Measurements from ENCODE around the gene ZNF555.
"Not testable (repeated sequence)": the region's sequence is repeated elsewhere in the genome, so short reads cannot be mapped to it uniquely, and the experiment has no call there.

ZNF555 gene

GRCh38 chr19:2840794-2841791, at the start of gene ZNF555:
Gene ZNF555 (plus strand): TSS chr19:2841475. CDS start chr19:2841573, 98 bp downstream.
- peak; percentile 65 for TF ChIP-seq CTCF (conservative IDR thresholded peaks at IDR 0.05)
- H3K27ac ChIP-seq: peak within 1 kb of the TSS; percentile 88

DNA sequence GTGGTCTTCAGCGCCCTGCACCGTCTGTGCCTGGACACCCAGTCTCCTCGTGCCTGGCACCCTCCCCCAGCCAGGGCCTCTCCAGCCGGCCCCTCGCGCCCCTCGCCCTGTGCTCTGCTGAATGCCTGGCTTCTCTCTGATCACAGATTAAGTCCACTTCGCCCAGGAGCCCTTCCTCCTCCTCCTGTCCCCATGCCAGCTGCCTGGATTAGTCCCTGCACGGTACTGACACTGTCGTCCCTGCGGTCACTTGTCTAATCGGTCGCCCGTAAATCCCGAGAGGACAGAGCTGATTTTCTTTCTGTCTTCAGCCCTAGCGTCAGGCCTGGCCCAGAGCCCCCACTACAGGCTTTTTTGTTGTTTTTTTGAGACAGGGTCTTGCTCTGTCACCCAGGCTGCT, 49.4 kb upstream of the ZNF555 start:
- TF ChIP-seq CTCF (conservative IDR thresholded peaks at IDR 0.05): no peak
- no peak overlapping the region for H3K27ac ChIP-seq

GRCh38 chr19:2792666-2793065, 48.6 kb upstream of the ZNF555 start:
- H3K27ac ChIP-seq: not testable (repeated sequence)

- TF ChIP-seq CTCF (conservative IDR thresholded peaks at IDR 0.05): no peak
- no peak overlapping the region for H3K27ac ChIP-seq
Observed at GRCh38 chr19:2793126-2793525, 48.1 kb upstream of the ZNF555 start.

GRCh38 chr19:2793577-2793976, 47.7 kb upstream of the ZNF555 start:
- no peak for TF ChIP-seq CTCF (conservative IDR thresholded peaks at IDR 0.05)
- H3K27ac ChIP-seq: peak overlapping the region; percentile 90

DNA sequence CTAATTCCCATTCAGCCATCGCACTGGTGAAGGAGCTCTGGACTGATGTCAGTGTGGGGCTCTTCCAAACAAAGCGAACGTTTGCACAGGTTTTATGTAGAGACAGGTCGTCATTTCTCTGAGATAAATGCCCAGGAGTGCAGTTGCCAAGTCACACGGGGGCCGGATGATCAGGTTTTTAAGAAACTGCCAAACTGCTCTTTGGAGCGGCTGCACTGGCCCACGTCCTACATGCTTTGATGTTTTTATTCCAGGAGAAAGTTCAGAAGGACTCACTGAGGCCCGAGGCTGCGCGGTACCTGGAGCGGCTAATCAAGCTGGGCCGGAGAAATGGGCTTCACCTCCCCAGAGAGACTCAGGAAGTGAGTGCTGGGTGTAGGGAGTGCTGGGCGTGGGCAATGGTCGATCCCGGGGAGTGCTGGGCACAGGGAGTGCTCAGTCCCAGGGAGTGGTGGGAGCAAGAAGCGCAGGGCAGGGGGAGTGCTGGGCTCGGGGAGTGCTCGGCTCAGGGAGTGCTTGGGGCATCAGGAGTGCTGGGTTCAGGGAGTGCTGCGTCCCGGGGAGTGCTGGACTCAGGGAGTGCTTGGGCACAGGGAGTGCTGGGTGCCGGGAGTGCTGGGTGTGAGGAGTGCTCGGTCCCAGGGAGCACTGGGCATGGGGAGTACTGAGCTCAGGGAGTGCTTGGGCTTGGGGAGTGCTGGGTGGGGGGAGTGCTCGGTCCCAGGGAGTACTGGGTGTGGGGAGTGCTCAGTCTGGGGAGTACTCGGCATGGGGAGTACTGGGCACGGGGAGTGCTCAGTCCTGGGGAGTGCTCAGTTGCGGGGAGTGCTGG, 45.2 kb upstream of the ZNF555 start:
- no peak for TF ChIP-seq CTCF (conservative IDR thresholded peaks at IDR 0.05)
- H3K27ac ChIP-seq: peak overlapping the region; percentile 90

DNA sequence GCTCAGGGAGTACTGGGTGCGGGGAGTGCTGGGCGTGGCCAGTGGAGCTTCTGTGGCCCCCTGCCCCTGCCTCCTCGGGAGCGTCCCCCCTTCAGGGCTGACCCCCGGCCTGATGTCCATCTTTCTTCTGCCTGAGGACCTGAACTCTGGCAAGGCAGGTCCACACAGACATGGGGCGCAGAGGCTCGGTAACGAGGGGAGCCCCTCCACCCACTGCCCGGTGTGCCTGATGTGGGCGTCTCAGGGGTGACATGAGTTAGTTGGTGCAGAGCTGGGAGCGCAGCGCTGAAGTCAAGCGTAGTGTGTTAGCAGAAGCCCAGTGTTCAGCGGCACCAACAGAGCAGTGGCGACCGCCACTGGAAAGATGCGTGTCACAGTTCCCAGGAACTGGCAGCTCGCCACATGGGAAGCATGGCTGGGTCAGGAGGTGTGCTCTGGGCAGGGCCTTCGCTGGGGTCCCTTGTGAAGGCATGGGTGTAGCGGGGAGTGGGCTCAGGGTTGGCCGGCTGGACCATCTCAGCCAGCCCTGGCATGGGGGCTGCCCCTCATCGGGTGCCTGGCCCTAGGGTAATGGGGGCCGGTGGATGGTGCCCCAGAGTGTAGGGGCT, 44.5 kb upstream of the ZNF555 start:
- no peak for TF ChIP-seq CTCF (conservative IDR thresholded peaks at IDR 0.05)
- peak overlapping the region; percentile 90 for H3K27ac ChIP-seq

Data from VCaP (cell line).